ENCODE measurements around the gene ZFP64. TPM values are rescaled to one million over a fixed set of nuclear protein-coding genes. Genes with fewer than 3 reads are reported as not detected.

ZFP64 gene
- total RNA-seq, 1 donor from 2014 or later: 20.3 TPM

DNA sequence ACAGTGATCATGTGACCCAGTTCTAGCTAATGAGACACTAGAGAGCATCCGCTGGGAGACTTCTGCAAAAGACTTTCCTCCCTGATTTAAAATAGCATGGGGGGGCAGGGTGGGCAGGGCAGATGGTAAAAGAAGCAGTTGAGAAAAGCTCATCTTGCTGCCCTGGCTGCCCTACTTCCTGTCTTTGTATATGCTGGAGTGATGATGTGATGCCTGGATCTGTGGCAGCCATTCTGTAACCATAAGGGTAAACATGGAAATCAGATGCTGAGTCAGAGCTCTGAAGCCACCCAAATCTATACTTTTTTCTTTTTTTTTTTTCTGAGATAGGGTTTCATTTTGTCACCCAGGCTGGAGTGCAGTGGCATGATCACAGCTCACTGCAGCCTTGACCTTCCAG is 25.4 kb downstream of the ZFP64 start:
- Histone ChIP-seq H3K4me3 (ENCODE audit: insufficient read depth, low read depth, low read length) (no peak overlapping the region), H3K27ac (ENCODE audit: low read depth, low read length) (no peak overlapping the region), H3K9me3 (ENCODE audit: insufficient read depth, low read depth, low read length) (peaks cover 3% of the 10 kb centered on the region), H3K9ac (ENCODE audit: low read length) (no peak overlapping the region), H4K20me1 (ENCODE audit: insufficient read depth, low read length) (no peaks in the 10 kb centered on the region), H3K79me2 (ENCODE audit: insufficient read depth, low read length) (no peaks in the 10 kb centered on the region), H3K27me3 (ENCODE audit: insufficient read depth, low read length) (no peaks in the 10 kb centered on the region), H2AFZ (ENCODE audit: low read depth, low read length) (no peak overlapping the region), H3K36me3 (ENCODE audit: insufficient read depth, low read length) (peaks cover 3% of the 10 kb centered on the region), H3K4me1 (ENCODE audit: insufficient read depth, low read length) (no peaks in the 10 kb centered on the region), H3K4me2 (ENCODE audit: low read length) (no peak overlapping the region)
- no peak for DNase-seq (ENCODE audit: low read depth)
- Mint-ChIP-seq H3K27ac (ENCODE audit: unreplicated experiment) (no peak overlapping the region), H3K4me1 (ENCODE audit: low read depth, unreplicated experiment) (peaks cover 4% of the 10 kb centered on the region), H3K4me3 (ENCODE audit: unreplicated experiment) (no peak overlapping the region), H3K9me3 (ENCODE audit: unreplicated experiment) (peaks cover 3% of the 10 kb centered on the region), H3K27me3 (ENCODE audit: low read depth, unreplicated experiment) (no peaks in the 10 kb centered on the region), H3K36me3 (ENCODE audit: low read depth, unreplicated experiment) (peaks cover 7% of the 10 kb centered on the region)
- TF ChIP-seq EZH2 (IDR thresholded peaks at IDR 0.05; ENCODE audit: insufficient read depth, low read length): no peak
- TF ChIP-seq, protein P1, sequence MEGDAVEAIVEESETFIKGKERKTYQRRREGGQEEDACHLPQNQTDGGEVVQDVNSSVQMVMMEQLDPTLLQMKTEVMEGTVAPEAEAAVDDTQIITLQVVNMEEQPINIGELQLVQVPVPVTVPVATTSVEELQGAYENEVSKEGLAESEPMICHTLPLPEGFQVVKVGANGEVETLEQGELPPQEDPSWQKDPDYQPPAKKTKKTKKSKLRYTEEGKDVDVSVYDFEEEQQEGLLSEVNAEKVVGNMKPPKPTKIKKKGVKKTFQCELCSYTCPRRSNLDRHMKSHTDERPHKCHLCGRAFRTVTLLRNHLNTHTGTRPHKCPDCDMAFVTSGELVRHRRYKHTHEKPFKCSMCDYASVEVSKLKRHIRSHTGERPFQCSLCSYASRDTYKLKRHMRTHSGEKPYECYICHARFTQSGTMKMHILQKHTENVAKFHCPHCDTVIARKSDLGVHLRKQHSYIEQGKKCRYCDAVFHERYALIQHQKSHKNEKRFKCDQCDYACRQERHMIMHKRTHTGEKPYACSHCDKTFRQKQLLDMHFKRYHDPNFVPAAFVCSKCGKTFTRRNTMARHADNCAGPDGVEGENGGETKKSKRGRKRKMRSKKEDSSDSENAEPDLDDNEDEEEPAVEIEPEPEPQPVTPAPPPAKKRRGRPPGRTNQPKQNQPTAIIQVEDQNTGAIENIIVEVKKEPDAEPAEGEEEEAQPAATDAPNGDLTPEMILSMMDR (IDR thresholded peaks at IDR 0.05; ENCODE audit: insufficient read depth, low read depth, low read length): no peak
- FAIRE-seq: no peak

DNA sequence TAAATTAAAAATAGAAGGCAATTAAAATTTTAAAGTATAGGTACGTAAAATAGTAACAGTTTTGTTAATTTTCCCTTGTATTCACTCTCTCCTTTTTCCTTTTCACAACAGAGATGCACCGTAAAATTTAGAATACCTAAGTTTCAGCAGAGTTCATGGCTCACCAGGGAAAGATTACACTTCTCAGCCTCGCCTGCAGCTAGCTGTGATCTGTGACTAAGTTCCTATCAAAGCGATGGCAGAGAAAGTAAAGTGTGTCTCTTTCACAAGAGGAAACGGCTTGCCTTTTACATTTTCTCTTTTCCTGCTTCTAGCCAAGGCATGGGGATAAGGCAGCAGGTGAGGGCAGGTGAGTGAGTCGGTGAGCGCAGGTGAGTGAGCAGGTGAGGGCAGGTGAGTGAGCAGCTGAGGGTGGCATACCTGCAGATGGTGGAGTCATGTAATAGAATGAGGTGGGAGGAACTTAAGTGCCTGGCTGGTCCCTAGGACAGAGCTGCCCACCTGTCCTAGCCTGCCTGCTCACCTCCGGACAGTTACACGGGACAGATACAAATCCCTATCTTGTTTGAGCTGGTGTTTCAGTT is 30.9 kb downstream of the ZFP64 start:
- H3K4me2 ChIP-seq (ENCODE audit: low read length): no peak overlapping the region
- H2AFZ ChIP-seq (ENCODE audit: low read depth, low read length): no peak overlapping the region
- H3K4me3 ChIP-seq (ENCODE audit: insufficient read depth, low read depth, low read length): no peak overlapping the region
- peaks cover 40% of the 10 kb centered on the region for H3K36me3 Mint-ChIP-seq (ENCODE audit: low read depth, unreplicated experiment)
- FAIRE-seq: no peak
- no peaks in the 10 kb centered on the region for H3K79me2 ChIP-seq (ENCODE audit: insufficient read depth, low read length)
- H3K9me3 Mint-ChIP-seq (ENCODE audit: unreplicated experiment): peaks cover 4% of the 10 kb centered on the region
- H3K9ac ChIP-seq (ENCODE audit: low read length): no peak overlapping the region
- no peak overlapping the region for H3K4me3 Mint-ChIP-seq (ENCODE audit: unreplicated experiment)
- H3K27ac ChIP-seq (ENCODE audit: low read depth, low read length): no peak overlapping the region
- H3K27ac Mint-ChIP-seq (ENCODE audit: unreplicated experiment): no peak overlapping the region
- peaks cover 12% of the 10 kb centered on the region for H3K36me3 ChIP-seq (ENCODE audit: insufficient read depth, low read length)
- peaks cover 5% of the 10 kb centered on the region for H3K9me3 ChIP-seq (ENCODE audit: insufficient read depth, low read depth, low read length)
- no peaks in the 10 kb centered on the region for H4K20me1 ChIP-seq (ENCODE audit: insufficient read depth, low read length)
- no peaks in the 10 kb centered on the region for H3K4me1 Mint-ChIP-seq (ENCODE audit: low read depth, unreplicated experiment)
- no peak for DNase-seq (ENCODE audit: low read depth)
- TF ChIP-seq, protein P1 (IDR thresholded peaks at IDR 0.05; ENCODE audit: insufficient read depth, low read depth, low read length): no peak
- no peak for TF ChIP-seq EZH2 (IDR thresholded peaks at IDR 0.05; ENCODE audit: insufficient read depth, low read length)
- no peaks in the 10 kb centered on the region for H3K4me1 ChIP-seq (ENCODE audit: insufficient read depth, low read length)
- H3K27me3 ChIP-seq (ENCODE audit: insufficient read depth, low read length): no peaks in the 10 kb centered on the region
- no peaks in the 10 kb centered on the region for H3K27me3 Mint-ChIP-seq (ENCODE audit: low read depth, unreplicated experiment)

DNA sequence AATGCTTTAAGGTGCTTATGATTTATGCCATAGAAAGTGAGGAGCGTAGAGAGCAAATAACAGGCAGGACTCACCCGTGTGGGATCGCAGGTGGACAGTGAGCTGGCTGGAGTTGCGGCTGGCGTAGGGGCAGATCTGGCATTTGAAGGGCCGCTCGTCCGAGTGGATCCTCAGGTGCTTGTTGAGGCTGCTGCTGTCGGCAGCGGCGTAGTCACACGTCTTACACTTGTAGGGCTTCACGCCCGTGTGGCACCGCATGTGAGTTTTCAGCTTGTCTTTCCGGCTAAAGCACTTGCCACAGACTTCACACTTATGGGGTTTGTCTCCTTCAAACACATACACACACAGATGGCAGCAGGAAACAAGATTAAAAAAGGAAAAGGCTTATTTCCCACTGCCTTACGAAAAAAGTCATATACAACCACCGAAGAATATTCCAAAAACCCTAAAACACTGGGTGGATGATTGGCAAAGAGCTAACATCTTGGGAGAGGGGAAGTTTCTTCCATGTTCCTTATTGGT is 31.5 kb downstream of the ZFP64 start:
- no peaks in the 10 kb centered on the region for H3K79me2 ChIP-seq (ENCODE audit: insufficient read depth, low read length)
- H3K4me1 Mint-ChIP-seq (ENCODE audit: low read depth, unreplicated experiment): no peaks in the 10 kb centered on the region
- no peaks in the 10 kb centered on the region for H4K20me1 ChIP-seq (ENCODE audit: insufficient read depth, low read length)
- H3K9ac ChIP-seq (ENCODE audit: low read length): no peak overlapping the region
- H3K27me3 ChIP-seq (ENCODE audit: insufficient read depth, low read length): no peaks in the 10 kb centered on the region
- H2AFZ ChIP-seq (ENCODE audit: low read depth, low read length): no peak overlapping the region
- DNase-seq (ENCODE audit: low read depth) (no peak), FAIRE-seq (no peak)
- no peaks in the 10 kb centered on the region for H3K4me1 ChIP-seq (ENCODE audit: insufficient read depth, low read length)
- no peak overlapping the region for H3K4me2 ChIP-seq (ENCODE audit: low read length)
- no peak overlapping the region for H3K27ac ChIP-seq (ENCODE audit: low read depth, low read length)
- no peak overlapping the region for H3K27ac Mint-ChIP-seq (ENCODE audit: unreplicated experiment)
- no peak for TF ChIP-seq EZH2 (IDR thresholded peaks at IDR 0.05; ENCODE audit: insufficient read depth, low read length)
- TF ChIP-seq, protein P1 (IDR thresholded peaks at IDR 0.05; ENCODE audit: insufficient read depth, low read depth, low read length): no peak
- no peak overlapping the region for H3K4me3 Mint-ChIP-seq (ENCODE audit: unreplicated experiment)
- H3K27me3 Mint-ChIP-seq (ENCODE audit: low read depth, unreplicated experiment): no peaks in the 10 kb centered on the region
- H3K36me3 ChIP-seq (ENCODE audit: insufficient read depth, low read length): peaks cover 12% of the 10 kb centered on the region
- peaks cover 1% of the 10 kb centered on the region for H3K9me3 Mint-ChIP-seq (ENCODE audit: unreplicated experiment)
- H3K4me3 ChIP-seq (ENCODE audit: insufficient read depth, low read depth, low read length): no peak overlapping the region
- peaks cover 5% of the 10 kb centered on the region for H3K9me3 ChIP-seq (ENCODE audit: insufficient read depth, low read depth, low read length)
- peaks cover 39% of the 10 kb centered on the region for H3K36me3 Mint-ChIP-seq (ENCODE audit: low read depth, unreplicated experiment)
